Epithelial cell of esophagus (primary cell): Measurements from ENCODE around the gene MTARC2.

Experiments
- DNase-seq: peaks from one replicate; pipeline ENCODE4 v3.0.0; 2010; ENCODE audit warnings: low read depth
- H3K4me3 ChIP-seq: 2 replicates; pipeline ENCODE4 v1.5.1; 2011; ENCODE audit warnings: mild to moderate bottlenecking, low read length, control low read depth
- TF ChIP-seq, protein P1 (sequence below): IDR thresholded peaks from 2 replicates; pipeline ENCODE4 v1.5.1; 2011; ENCODE audit warnings: low read depth, mild to moderate bottlenecking, low read length, control low read depth, inconsistent platforms; ENCODE audit not compliant: insufficient read depth; ENCODE audit errors: missing control alignments

MTARC2 gene

GRCh38 chr1:220705782-220706181, 42.3 kb upstream of the MTARC2 start:
- H3K4me3 ChIP-seq: no peak overlapping the region
- TF ChIP-seq, protein P1, sequence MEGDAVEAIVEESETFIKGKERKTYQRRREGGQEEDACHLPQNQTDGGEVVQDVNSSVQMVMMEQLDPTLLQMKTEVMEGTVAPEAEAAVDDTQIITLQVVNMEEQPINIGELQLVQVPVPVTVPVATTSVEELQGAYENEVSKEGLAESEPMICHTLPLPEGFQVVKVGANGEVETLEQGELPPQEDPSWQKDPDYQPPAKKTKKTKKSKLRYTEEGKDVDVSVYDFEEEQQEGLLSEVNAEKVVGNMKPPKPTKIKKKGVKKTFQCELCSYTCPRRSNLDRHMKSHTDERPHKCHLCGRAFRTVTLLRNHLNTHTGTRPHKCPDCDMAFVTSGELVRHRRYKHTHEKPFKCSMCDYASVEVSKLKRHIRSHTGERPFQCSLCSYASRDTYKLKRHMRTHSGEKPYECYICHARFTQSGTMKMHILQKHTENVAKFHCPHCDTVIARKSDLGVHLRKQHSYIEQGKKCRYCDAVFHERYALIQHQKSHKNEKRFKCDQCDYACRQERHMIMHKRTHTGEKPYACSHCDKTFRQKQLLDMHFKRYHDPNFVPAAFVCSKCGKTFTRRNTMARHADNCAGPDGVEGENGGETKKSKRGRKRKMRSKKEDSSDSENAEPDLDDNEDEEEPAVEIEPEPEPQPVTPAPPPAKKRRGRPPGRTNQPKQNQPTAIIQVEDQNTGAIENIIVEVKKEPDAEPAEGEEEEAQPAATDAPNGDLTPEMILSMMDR: no peak
- DNase-seq: no peak

- DNase-seq: no peak
- TF ChIP-seq, protein P1: no peak
- no peak overlapping the region for H3K4me3 ChIP-seq
Measured at GRCh38 chr1:220706480-220706879, 41.6 kb upstream of the MTARC2 start.

- no peak overlapping the region for H3K4me3 ChIP-seq
- TF ChIP-seq, protein P1: no peak
- DNase-seq: no peak
Measured at GRCh38 chr1:220707160-220707559, 41.0 kb upstream of the MTARC2 start.

DNA sequence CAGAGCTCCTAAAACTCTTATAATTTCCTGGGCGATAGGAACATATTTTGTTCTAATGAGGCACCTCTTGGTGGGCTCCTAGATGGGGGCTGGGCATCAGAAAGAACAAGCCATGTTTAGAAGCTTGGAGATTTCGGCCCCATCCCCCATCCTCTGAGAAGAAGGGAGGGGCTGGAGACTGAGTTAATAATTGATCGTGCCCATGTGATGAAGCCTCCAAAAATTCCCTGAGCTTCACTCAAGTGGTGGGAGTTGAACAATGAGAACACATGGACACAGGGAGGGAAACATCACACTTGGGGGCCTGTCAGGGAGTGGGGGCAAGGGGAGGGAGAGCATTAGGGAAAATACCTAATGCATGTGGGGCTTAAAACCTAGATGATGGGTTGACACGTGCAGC, 39.9 kb upstream of the MTARC2 start:
- TF ChIP-seq, protein P1: no peak
- no peak overlapping the region for H3K4me3 ChIP-seq
- DNase-seq: no peak

GRCh38 chr1:220708936-220709801, 39.0 kb upstream of the MTARC2 start:
- no peak for DNase-seq
- TF ChIP-seq, protein P1: no peak
- no peak overlapping the region for H3K4me3 ChIP-seq

DNA sequence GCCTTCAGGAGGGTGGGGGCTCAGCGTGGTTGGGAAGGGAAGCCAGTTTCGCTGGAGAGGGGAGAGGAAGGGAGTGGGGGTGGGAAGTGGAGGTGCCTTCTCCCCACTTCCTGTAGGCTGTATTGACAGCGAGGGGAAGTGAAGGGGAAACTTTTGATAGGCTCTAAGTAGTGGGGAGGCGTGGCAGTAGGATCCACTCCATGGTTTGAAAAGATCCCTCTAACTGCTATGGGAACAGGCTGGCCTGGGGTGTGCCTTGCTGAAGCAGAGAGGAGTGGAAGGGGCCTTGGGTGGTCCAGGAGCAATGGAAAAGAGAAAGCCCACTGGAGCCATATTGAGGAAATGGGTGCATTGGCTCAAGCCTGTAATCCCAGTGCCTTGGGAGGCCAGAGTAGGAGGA, 37.8 kb upstream of the MTARC2 start:
- TF ChIP-seq, protein P1: no peak
- no peak for DNase-seq
- H3K4me3 ChIP-seq: no peak overlapping the region
